GM18858 (cell line): ENCODE measurements around the gene HACD2.
"Not testable (repeated sequence)": the region's sequence is repeated elsewhere in the genome, so short reads cannot be mapped to it uniquely, and the experiment has no call there.

Source experiments
- ATAC-seq: cut with Tn5 transposase; IDR thresholded peaks from one replicate; pipeline ENCODE4 v1.9.1; 2021; ENCODE audit not compliant: unreplicated experiment

The HACD2 gene

DNA sequence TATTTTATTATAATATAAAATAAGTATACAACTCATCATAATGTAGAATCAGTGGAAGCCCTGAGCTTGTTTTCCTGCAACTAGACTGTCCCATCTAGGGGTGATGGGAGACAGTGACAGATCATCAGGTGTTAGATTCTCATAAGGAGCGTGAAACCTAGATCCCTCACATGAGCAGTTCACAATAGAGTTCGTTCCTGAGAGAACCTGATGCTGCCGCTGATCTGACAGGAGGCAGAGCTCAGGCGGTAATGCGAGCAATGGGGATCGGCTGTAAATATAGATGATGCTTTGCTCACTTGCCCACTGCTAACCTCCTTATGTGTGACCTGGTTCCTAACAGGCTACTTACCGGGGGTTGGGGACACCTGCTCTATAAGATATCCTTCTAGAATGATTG is 26.8 kb upstream of the HACD2 start:
- ATAC-seq: not testable (repeated sequence)

DNA sequence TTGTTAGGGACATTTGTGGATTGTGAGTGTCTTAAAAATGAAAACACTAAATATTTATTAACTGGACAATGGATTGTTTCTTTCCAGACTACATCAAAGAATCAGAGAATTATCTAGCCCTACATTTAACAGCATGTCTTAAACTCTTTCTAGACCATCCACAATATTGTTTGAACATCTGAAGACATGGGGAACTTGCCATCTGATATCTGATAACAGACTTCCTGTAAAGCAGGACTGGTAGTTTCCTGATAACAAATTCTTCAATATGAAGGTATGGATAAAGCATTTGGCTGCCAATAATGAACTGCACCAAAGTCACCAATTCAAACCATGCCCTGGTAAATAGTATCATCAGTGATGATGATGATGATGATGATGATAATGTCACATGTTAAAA is 26.2 kb upstream of the HACD2 start:
- no peak for ATAC-seq

DNA sequence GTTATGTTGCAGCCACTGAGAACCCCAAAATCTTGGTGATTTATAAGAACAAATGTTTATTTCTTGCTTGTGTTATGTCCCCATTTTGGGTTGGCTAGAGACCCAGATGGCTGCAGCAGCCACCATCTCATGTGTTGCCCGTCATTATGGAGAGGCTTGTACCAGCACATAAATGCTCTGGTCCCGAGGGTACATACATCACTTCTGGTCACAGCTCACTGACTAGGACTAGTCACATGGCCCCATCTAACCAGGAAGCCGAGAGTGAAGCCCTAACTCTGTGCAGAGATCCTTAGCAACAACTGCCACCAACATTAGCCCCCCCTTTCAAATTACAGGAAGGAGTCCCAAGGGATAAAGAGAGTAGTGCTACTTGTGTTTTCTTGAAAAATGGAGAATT is 25.5 kb upstream of the HACD2 start:
- no peak for ATAC-seq

DNA sequence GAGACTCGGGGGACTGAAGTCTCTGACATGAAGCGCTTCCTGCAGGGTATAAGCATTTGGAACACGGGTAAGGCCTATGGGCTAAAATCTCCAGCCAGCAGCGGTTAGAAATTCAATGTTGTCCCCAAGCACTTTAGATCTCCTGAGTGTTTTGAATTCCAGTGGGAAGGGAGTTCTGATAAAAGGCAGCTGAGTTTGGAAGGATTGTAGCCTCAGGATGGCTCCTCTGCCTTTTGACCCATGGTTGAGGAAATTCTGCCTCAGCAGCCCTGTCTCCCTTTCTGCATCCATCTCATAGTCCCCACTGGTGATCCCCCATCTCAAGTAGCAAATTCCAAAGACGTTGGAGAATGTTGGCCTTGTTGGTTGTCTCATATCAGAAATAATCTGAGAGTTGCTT is 24.2 kb upstream of the HACD2 start:
- ATAC-seq: no peak

DNA sequence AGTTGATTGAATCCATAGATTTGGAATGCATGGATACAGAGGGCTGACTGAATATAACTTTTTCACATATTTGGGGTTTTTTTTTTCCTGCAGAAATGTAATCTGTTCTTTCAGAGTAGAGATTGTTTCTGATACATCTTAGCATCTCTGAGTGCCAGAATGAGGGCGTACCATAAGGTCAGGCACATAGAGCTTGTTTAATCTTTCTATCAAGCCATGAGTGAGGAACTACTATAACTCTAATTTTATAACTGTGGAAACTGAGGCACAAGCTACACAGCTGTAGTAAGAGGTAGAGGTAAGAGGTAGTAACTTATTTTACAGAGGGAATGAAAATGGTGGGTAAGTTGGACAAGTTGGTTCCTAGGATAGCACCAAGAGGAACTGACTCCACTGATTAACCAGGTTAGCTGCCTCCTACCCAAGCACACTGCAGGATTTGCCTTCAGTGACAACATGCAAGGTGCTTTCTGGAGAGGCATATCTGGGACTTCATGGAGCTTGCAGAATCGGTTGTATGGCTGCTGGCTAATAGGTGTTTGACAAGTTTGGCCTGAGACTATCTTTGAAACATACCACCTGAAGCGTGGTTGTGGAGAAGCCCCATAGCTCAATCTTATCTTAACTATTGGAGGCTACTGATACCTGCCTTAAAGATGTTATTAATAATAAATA is 23.5 kb upstream of the HACD2 start:
- no peak for ATAC-seq

DNA sequence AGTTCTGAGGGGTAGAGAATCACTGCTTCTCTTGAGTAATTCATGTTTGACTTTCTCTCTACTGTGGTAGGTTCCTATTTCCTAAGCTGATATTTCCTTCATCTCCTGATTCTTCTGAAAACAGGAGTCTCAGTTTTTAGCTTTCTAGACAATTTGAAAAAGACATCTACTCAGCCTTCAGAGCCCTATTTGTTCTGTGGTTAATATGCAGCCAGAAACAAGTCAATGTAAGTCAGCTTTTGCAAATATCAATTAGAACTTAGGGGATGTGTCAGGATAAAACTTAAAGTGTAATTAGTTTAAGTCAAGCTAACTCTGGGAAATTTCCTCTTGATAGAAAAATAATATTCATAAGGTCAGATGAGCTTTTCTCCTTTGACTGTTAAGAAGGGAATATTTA is 21.7 kb upstream of the HACD2 start:
- no peak for ATAC-seq

DNA sequence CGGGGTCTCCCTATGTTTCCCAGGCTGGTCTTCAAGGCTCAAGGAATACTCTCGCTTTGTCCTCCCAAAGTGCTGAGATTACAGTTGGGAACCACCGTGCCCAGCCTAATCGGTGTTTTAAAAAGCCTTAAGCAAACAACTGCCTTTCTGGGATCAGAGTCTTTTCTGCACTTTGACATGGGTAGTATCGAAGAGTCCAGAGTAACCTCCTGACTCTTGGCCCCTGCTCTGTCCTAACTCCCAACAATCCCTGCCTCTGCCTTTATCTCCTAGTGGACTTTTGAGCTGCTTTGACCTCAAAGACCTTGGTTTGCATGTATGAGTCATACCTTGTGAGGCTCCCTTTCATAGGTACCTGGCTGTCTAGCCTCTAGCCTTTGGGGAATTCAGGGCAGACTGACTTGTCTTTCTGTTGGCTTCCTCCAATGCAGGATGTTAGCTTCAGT is 21.0 kb upstream of the HACD2 start:
- ATAC-seq: no peak

DNA sequence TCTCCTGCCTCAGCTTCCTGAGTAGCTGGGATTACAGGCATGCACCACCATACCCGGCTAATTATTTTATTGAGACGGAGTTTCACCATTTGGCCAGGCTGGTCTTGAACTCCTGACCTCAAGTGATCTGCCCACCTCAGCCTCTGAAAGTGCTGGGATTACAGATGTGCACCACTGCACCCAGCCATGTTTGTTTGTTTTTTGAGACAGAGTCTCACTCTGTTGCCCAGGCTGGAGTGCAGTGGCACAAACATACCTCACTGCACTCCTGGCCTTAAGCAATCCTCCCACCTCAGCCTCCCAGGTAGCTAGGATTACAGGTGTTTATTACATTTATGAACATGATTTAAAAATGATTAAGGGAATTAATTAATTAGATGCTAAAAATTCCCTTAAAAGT is 18.3 kb upstream of the HACD2 start:
- not testable (repeated sequence) for ATAC-seq

DNA sequence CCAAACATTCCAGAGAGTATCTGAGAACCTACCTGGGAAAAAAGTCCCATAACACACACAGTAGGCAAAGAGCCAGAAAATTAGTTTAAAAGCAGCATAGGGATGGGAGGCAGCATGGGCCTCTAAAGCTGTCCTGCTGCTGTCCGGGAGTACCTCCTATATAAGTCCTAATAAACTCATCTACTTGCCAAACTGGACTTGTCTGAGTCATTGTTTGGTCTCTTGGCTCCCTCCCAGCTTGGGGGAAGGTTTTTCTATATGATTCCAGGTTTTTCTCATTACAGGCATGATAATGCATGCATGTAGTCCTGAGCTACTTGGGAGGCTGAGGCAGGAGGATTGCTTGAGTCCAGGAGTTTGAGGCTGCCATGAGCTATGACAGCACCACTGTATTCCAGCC is 17.5 kb upstream of the HACD2 start:
- ATAC-seq: no peak

DNA sequence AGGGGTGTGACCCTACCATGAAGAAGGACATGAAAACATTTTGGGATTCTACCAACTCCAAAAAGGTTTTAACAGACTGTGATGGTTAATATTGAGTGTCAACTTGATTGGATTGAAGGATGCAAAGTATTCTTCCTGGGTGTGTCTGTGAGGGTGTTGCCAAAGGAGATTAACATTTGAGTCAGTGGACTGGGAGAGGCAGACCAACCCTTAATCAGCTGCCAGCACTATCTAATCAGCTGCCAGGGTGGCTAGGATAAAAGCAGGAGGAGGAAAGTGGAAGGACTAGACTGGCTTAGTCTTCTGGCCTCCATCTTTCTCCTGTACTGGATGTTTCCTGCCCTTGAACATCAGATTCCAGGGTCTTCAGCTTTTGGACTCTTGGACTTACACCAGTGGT is 16.0 kb upstream of the HACD2 start:
- ATAC-seq: not testable (repeated sequence)

DNA sequence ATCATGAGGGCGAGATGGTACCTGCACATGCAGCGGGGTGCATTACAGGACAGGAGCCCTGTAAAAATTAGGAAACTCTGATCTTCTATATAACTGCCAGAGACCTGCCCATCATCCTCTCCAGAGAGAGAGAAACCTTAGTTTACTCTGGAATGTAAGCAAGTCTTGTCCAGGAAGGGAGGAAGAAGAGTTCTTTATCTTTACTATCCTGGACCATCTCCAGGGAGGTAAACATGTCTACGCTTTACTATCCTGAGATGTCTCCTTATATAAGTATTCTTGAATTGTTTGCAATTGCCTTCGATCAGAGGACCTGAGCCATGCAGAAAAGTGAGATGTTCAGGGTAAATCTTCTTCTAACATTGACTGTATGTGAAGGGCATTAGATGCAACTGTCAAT is 12.7 kb upstream of the HACD2 start:
- ATAC-seq: no peak

DNA sequence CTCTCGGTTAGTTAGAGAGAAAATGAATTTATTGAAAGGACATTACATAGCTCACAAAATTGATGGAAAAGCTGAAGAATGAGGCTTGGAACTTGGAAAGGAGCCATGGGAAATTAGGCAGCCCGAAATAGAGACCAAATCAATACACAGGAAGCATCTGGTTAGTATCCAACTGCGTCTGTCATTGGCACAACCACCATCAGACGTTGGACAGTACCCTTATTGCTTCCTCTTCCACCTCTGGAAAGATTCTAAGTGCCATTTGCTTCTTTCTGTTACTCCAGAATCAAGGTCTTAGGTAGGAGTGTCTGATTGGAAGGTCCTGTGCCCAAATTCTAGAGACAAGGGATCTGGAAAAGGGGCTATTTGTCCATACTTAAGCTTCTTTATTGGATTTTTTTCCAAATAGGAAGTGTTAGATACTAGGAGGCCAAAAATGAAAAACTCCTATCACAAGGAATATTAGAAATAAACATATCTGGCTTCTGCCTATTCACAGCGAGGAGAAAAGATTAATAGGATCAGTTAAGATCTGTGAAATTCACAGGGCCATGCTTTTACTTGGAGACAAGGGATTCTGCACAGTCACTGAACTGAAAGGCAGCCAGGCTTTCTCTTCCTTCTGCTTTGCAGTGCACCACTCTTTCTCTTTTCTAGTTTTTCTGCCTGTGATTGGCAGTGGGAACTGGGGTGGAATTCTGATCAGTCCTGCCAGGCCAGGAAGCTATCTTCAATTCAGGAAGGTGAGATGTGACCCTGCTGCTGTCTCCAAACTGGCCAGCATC is 10.7 kb upstream of the HACD2 start:
- no peak for ATAC-seq

DNA sequence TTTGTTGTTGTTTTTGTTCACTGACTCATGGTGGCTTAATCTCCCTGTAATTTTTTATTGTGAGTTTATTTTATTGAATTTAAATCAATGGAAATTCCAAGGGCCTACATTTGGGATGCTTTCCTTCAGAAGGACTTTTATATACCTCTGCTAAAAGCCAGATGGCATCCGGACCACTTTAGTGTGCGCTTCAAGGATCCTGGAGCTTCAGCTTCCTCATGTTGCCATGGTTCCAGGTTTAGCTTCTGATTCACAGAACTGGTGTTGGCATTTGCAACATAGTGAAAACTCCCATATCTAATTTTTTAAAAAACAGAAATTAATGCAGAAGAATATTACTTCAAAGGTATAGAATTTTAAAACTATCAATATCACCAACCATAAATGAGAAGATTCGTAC is 8.5 kb upstream of the HACD2 start:
- no peak for ATAC-seq

DNA sequence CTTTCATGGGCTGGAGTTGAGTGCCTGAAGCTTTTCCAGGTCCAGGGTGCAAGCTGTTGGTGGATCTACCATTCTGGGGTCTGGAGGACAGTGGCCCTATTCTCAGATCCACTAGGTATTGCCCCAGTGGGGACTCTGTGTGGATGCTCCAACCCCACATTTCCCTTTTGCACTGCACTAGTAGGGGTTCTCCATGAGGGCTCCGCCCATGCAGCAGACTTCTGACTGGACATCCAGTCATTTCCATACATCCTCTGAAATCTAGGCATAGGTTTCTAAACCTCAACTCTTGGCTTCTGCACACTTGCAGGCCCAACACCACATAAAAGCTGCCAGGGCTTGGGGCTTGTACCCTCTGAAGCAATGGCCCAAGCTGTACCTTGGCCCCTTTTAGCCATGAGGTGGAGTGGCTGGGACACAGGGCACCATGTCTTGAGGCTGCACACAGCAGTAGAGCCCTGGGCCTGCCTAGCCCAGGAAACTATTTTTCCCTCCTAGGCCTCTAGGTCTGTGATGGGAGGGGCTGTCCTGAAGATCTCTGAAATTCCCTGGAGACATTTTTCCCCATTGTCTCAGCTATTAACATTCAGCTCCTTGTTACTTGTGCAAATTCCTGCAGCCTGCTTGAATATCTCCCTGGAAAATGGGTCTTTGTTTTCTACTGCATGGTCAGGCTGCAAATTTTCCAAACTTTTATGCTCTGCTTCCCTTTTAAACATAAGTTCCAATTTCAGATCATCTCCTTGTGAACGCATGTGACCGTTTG is 6.0 kb upstream of the HACD2 start:
- no peak for ATAC-seq

DNA sequence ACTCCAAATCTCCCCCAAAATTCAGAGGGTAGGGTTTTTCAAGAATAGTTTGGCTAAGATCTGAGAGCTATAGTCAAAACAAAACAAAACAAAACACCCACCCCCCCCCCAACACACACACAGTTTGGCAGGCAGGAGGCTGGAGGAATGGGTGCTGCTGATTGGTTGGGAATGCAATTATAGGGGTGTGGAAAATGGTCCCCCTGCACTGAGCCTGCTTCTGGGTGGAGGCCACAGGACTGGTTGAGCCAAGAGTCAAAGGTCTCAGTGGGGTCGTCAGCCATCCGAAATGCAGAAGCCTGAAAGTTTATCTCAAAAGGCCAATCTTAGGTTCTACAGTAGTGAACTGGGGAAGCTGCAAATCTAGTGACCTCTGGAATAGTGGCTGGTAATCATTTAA is 2.5 kb upstream of the HACD2 start:
- no peak for ATAC-seq

DNA sequence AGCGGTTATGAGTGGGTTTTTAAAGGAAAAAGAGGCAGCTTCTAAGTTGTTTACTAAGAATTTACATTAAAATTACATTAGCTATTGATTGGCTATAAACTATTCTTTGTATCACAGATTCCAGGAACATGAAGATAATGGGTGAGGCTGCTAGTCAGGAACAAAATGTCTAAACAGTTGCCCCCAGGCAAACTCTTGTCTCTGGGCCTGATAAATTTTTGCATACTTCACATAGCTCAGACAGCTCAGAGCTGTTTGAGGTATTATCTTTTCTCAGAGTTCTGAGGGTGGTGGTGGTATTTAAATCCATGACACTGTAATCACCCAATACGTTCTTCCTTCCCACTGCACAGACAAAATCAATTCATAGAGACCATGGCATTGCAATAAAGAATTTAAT is 2.1 kb upstream of the HACD2 start:
- no peak for ATAC-seq

DNA sequence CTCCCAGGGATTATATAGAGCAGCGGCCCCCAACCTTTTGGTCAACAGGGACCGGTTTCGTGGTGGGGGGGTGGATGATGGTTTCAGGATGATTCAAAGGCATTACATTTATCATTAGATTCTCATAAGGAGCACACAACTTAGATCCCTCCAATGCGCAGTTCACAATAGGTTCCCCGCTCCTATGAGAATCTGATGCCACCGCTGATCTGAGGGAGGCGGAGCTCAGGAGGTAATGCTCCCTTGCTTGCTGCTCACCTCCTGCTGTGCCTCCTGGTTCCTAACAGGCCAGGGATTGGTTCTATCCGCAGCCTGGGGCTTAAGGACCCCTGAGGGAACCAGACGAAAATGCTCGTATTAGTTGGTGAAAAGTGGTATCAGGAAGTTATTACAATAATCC is 1.3 kb upstream of the HACD2 start:
- no peak for ATAC-seq

DNA sequence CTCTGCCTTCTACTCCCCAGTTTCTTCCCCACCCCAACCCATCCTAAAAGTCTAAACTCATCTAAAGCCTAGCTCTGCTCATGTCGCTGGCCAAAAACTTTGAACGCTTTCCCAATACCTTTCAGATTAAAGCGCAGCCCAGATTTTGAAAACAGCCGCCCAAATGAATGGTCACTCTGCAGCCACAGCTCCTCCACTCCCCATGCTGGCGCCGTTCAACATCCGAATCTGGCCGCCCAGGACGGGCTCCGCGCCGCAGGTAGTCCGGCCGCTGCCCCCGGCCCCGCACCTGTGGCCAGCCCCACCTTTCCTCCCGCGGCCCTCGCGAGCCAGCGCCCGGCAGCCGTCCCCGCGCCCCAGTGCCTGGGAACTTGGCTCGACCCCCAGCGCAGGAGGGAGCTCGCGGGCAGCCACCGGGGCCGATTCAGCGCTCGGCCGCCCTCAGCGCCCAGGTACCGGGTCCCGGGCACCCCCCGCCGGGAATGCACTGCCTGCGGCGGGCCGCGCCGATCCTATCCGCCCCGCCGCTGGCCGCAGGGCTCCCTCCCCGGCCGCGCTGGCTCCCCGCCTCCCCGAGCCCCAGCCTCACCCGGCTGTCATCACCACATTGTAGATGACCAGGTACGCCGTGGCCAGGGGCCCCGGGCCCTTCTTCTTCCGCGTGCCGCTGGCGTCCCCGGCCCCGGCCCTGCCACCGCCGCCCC is 417 bp downstream of the HACD2 start:
- ATAC-seq: peak; percentile 2

DNA sequence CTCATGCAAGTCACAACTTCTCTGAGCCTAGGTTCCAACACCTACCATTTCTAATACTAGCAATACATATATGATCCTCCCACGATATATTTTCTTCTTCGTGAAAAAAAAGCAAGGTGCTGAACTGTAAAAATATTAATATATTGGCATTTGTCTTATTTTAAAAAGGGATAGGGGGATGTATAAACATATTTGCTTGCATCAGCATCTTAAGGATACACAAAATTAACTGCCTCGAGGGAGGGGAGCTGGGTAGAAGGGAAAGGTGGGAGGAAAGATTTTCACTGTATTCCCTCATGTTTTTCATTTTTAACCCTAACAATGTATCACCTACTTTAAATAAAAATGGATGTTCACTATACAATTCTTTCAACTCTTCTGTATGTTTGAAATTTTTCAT is 1.3 kb downstream of the HACD2 start:
- no peak for ATAC-seq

DNA sequence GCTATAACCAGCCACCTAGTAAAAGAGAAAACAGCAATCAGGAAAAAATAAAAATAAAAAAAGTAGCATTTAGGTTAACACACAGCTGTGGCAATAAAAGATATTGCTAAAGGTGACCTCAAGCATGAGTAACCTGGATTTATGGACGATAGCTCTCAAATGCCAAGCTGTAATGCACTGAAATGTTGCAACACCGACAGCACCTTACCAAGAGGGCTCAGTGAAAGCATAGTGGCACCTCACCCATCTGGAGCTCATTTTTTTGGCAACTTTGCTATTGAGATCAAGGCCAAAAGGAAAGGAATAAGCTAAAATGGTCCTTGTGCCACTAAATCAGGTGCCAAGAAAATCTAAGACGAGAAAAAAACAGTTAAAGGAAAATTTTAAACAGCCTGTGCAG is 2.5 kb downstream of the HACD2 start:
- no peak for ATAC-seq

DNA sequence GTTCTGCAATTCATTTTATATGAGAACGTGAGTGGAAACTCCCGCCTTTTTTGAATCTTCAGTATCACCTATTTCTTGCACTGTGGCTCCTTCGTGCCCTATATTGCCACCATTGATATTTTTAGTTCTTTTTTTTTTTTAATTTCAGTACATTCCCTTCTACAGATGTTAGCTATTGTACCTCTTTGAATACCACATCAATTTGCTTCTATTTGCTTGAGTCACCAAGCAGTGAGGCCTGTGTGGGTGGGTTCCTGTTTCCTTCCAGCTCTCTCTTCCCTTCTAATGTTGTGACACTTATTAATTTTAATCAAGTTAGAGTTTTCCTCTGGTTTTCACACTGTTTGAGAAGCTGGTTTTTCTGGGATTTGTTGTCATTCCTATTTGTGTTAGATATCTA is 8.7 kb downstream of the HACD2 start:
- peak; percentile 55 for ATAC-seq
